Measurements from ENCODE around the gene CELA1. TPM values are rescaled to one million over a fixed set of nuclear protein-coding genes. Genes with fewer than 3 reads are reported as not detected.

Gene CELA1
- total and polyA plus RNA-seq, 10 of the 15 experiments (the other 5 are each of a cell fraction or from before 2014, with no cell fraction given): not detected

GRCh38 chr12:51383269-51383905, 36.9 kb upstream of the CELA1 start:
- H3K4me2 ChIP-seq (ENCODE audit: control insufficient read depth, insufficient read depth): peak overlapping the region; percentile 54; the same call in 1 of the 2 replicates
- CTCF ChIA-PET: interaction anchor here (0.6 to 1.8 kb wide), 6 partner anchors 12 to 149 kb away, joined by 3 to 5 read pairs (median 4); no protein-coding TSS in a partner anchor
- H3K79me2 ChIP-seq (ENCODE audit: control insufficient read depth, insufficient read depth, low read length): 0 out of 2 replicates have a peak, but pooled peaks cover 2% of the 10 kb centered on the region
- DNase-seq (ENCODE audit: low read depth, low spot score) (no peak), ATAC-seq (peak; percentile 49), FAIRE-seq (no peak)
- POLR2A ChIA-PET: interaction anchor here (0.6 to 1.5 kb wide), 4 partner anchors 9 to 51 kb away, joined by 3 to 7 read pairs (median 4); no protein-coding TSS in a partner anchor
- H3K27ac ChIP-seq (ENCODE audit: control insufficient read depth, insufficient read depth): no peak overlapping the region
- no peaks in the 10 kb centered on the region for H3K27me3 ChIP-seq (replicated peaks in 1 of 2; ENCODE audit: control insufficient read depth in 2 of 2, insufficient read depth in 2 of 2, low read length in 1 of 2)
- TF ChIP-seq RUNX3 (IDR thresholded peaks at IDR 0.05; ENCODE audit: low read length): peak; percentile 75
- TF ChIP-seq BMI1 (IDR thresholded peaks at IDR 0.05; ENCODE audit: borderline replicate concordance): no peak
- no peak overlapping the region for H2AFZ ChIP-seq (ENCODE audit: control insufficient read depth, low read depth, low read length)
- in situ Hi-C loops (cut with MboI): no loop called here
- H4K20me1 ChIP-seq (ENCODE audit: control insufficient read depth, insufficient read depth): no peaks in the 10 kb centered on the region
- SMC1A ChIA-PET (ENCODE audit: uncharacterized antibody, unreplicated experiment): interaction anchor here (0.6 to 1.3 kb wide), 5 partner anchors 8 to 23 kb away, joined by 3 to 4 read pairs (median 3); partner anchors contain the start of gene GALNT6
- 84% methylated on average over 6 of the region's 6 CpGs for WGBS (ENCODE audit: insufficient coverage, insufficient replicate concordance, low lambda C conversion rate, missing lambda C conversion rate)
- H3K9ac ChIP-seq (ENCODE audit: control insufficient read depth, insufficient read depth, low read length): no peak overlapping the region
- BruUV-seq (replicated peaks): no TSS peak
- RAD21 ChIA-PET (ENCODE audit: unreplicated experiment): interaction anchor here (1.0 to 1.6 kb wide), 2 partner anchors 12 to 14 kb away, joined by 3 to 6 read pairs; no protein-coding TSS in a partner anchor
- peaks cover 0 to 8% of the 10 kb centered on the region in 2 experiments; a peak in 3 of 4 replicates for H3K36me3 ChIP-seq (ENCODE audit: control insufficient read depth in 2 of 2, insufficient read depth in 2 of 2, low read length in 1 of 2)
- intact Hi-C loops (cut with micrococcal nuclease; ENCODE audit: unreplicated experiment): no loop called here
- no peak overlapping the region for H3K4me3 ChIP-seq
- H3K9me3 ChIP-seq (replicated peaks; ENCODE audit: control insufficient read depth, insufficient read depth, low read length): no peaks in the 10 kb centered on the region
- H3K4me1 ChIP-seq (ENCODE audit: control insufficient read depth, insufficient read depth, low read length): peaks cover 27% of the 10 kb centered on the region

DNA sequence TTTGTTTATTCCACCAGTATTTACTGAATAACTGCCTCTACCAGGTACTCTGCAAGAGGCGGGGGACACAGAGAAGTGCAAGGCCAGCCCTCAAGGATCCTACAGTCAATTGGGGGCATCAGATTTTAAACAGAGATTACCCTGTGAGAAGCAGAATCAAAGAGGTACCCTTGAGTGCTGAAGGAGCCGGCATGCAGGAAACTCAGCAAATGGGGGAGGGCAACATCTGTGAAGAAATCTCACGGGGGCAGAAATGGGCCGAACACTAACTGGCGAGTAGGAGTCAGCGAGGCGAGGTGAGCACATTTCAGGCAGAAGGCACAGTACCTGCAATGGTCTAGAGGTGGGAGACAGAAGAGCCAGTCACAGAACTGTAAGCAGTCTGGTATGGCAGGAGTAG, 35.7 kb upstream of the CELA1 start:
- H3K36me3 ChIP-seq (ENCODE audit: control insufficient read depth in 2 of 2, insufficient read depth in 2 of 2, low read length in 1 of 2): peaks cover 2 to 8% of the 10 kb centered on the region in 2 experiments
- FAIRE-seq: no peak
- no peaks in the 10 kb centered on the region for H4K20me1 ChIP-seq (ENCODE audit: control insufficient read depth, insufficient read depth)
- no peak overlapping the region for H3K27ac ChIP-seq (ENCODE audit: control insufficient read depth, insufficient read depth)
- no peak for DNase-seq (ENCODE audit: low read depth, low spot score)
- WGBS (ENCODE audit: insufficient coverage, insufficient replicate concordance, low lambda C conversion rate, missing lambda C conversion rate): 66% methylated on average over 7 of the region's 7 CpGs
- H3K4me1 ChIP-seq (ENCODE audit: control insufficient read depth, insufficient read depth, low read length): peaks cover 20% of the 10 kb centered on the region
- ChIA-PET SMC1A (ENCODE audit: uncharacterized antibody, unreplicated experiment) (no interaction called here), RAD21 (ENCODE audit: unreplicated experiment) (interaction anchor here (1.0 to 1.6 kb wide), 2 partner anchors 9 to 13 kb away, joined by 3 to 6 read pairs; no protein-coding TSS in a partner anchor), POLR2A (no interaction called here), CTCF (no interaction called here)
- no peak; the same call in 2 of the 3 replicates for ATAC-seq
- no peaks in the 10 kb centered on the region for H3K27me3 ChIP-seq (replicated peaks in 1 of 2; ENCODE audit: control insufficient read depth in 2 of 2, insufficient read depth in 2 of 2, low read length in 1 of 2)
- no TSS peak for BruUV-seq (replicated peaks)
- no peaks in the 10 kb centered on the region for H3K9me3 ChIP-seq (replicated peaks; ENCODE audit: control insufficient read depth, insufficient read depth, low read length)
- H3K79me2 ChIP-seq (ENCODE audit: control insufficient read depth, insufficient read depth, low read length): 0 out of 2 replicates have a peak, but pooled peaks cover 2% of the 10 kb centered on the region
- no peak overlapping the region for H3K4me3 ChIP-seq
- no peak overlapping the region for H3K4me2 ChIP-seq (ENCODE audit: control insufficient read depth, insufficient read depth)
- no peak overlapping the region for H2AFZ ChIP-seq (ENCODE audit: control insufficient read depth, low read depth, low read length)
- in situ Hi-C loops (cut with MboI) (no loop called here), intact Hi-C loops (cut with micrococcal nuclease; ENCODE audit: unreplicated experiment) (no loop called here)
- H3K9ac ChIP-seq (ENCODE audit: control insufficient read depth, insufficient read depth, low read length): no peak overlapping the region
- TF ChIP-seq, protein P1, sequence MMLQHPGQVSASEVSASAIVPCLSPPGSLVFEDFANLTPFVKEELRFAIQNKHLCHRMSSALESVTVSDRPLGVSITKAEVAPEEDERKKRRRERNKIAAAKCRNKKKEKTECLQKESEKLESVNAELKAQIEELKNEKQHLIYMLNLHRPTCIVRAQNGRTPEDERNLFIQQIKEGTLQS (IDR thresholded peaks at IDR 0.05; ENCODE audit: borderline replicate concordance, extremely low read depth, low read depth, low read length): no peak
- TF ChIP-seq SKIL (IDR thresholded peaks at IDR 0.05; ENCODE audit: low read depth, poor library complexity, severe bottlenecking) (no peak), ZNF207 (IDR thresholded peaks at IDR 0.05; ENCODE audit: borderline replicate concordance) (no peak), MTA2 (IDR thresholded peaks at IDR 0.05; ENCODE audit: low read depth) (no peak), NBN (IDR thresholded peaks at IDR 0.05) (no peak), POLR2AphosphoS2 (IDR thresholded peaks at IDR 0.05; ENCODE audit: low read depth, low read length) (no peak), SUPT20H (IDR thresholded peaks at IDR 0.05; ENCODE audit: borderline replicate concordance, control insufficient read depth, low read depth, low read length) (no peak), BRCA1 (IDR thresholded peaks at IDR 0.05; ENCODE audit: low read depth, low read length) (no peak)
